NT2/D1 (cell line): ENCODE results near the gene CACNB1.

Experiments used
- YY1 ChIP-seq: IDR thresholded peaks from 2 replicates; pipeline ENCODE4 v1.6.1; 2011; ENCODE audit not compliant: insufficient read length, insufficient read depth
- ZNF274 ChIP-seq: IDR thresholded peaks from 2 replicates; pipeline ENCODE4 v1.6.1; 2011; ENCODE audit warnings: mild to moderate bottlenecking, low read depth, low read length

DNA sequence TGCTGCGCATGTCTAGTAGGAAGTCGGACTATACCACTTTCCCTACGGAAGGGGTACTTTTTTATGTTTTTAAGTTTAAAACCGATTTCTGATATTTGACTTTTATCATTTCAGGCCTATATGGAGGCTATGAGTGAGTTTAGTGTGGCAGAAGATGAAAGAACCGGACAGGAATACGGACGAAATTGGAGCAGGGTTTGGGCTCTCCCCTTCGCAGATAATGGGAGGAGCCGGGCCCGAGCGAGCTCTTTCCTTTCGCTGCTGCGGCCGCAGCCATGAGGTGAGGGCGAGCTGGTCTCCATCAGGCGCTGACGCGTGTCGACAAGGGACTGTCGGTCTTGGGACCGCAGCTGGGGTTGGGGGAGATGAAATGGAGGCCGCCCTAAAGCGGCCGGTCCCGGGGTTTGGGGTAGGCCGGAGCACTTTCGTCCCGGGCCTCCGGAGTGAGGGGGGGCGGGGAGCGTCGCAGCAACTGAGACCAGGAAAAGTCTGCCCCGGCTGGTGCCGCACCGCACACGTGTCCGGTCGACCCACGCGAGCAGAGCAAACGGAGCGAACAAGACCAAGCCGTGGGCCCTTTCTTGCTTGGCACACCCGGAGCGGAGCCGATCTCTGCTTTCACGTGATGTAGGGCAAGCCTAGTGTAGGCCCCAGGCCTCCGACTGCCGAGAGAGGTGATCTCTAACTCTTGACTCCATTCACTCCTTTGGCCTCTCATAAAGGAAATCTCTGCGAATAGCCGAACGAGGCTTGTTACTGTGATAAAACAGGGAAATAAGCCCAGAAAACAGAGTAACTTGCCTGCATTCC lies 2.8 kb upstream of the CACNB1 start, which contains the start of gene RPL19:
- TF ChIP-seq ZNF274 = no peak
- TF ChIP-seq YY1 = no peak
